ENCODE results near the gene CNOT3.

CNOT3 gene

GRCh38 chr19:54137699-54138488 is at the start of gene CNOT3:
Gene CNOT3, plus strand, starts transcription at chr19:54137762. Its CDS starts 5,217 bp downstream, at chr19:54142979.
- no peak for TF ChIP-seq CTCF (IDR thresholded peaks at IDR 0.05)

- no peak for TF ChIP-seq CTCF (IDR thresholded peaks at IDR 0.05)
Measured at GRCh38 chr19:54094426-54095000, 43.0 kb upstream of the CNOT3 start.

GRCh38 chr19:54095136-54095858 is 42.3 kb upstream of the CNOT3 start:
- TF ChIP-seq CTCF (IDR thresholded peaks at IDR 0.05): no peak

- TF ChIP-seq CTCF (IDR thresholded peaks at IDR 0.05): no peak
Measured at GRCh38 chr19:54096617-54097106, 40.9 kb upstream of the CNOT3 start.

- TF ChIP-seq CTCF (IDR thresholded peaks at IDR 0.05): no peak
Measured at GRCh38 chr19:54099190-54099902, 38.2 kb upstream of the CNOT3 start.

- no peak for TF ChIP-seq CTCF (IDR thresholded peaks at IDR 0.05)
Measured at GRCh38 chr19:54100561-54100960, 37.0 kb upstream of the CNOT3 start, which contains the start of gene OSCAR. Gene OSCAR, minus strand, starts transcription at chr19:54100803. Its CDS starts 11 bp downstream, at chr19:54100792.
